ENCODE data around the gene SGCD.

The SGCD gene

DNA sequence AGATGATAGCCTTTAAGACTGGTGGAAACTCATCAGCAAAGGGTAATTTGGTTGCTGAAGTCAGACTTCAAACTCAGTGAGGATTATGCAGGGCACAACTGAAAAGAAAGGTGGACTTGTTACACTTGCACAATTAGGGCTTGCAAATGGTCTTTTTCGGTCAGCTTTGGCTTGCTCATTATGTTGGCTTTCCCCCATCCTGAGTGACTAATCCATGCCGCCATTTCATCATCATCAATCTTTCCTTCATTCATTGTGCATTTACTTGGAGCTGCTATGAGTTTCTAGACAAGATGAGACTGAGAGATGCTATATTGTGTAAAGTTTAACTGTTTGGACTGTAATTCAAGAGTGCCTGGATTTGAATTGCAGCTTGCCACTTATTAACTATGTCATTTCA is 388.3 kb downstream of the SGCD start:
- no peak for DNase-seq

GRCh38 chr5:156716591-156717380 is 389.8 kb downstream of the SGCD start:
- no peak for DNase-seq

DNA sequence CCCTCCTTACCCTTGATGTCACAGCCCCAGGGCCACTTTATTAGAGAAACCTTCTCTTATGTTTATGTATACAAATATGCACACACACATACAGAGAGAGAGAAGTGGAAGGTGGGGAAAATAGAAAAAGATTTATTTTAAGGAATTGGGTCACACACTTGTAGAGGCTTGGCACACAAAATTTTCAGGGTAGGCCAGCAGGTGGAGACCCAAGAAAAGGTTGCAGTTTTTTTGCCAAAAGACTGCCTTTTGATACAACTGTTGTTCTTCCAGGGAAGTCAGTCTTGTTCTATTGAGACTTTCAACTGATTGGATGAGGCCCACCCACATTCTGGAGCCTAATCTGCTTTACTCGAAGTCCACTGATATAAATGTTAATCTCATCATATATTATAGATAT is 392.0 kb downstream of the SGCD start:
- DNase-seq, result no peak

DNA sequence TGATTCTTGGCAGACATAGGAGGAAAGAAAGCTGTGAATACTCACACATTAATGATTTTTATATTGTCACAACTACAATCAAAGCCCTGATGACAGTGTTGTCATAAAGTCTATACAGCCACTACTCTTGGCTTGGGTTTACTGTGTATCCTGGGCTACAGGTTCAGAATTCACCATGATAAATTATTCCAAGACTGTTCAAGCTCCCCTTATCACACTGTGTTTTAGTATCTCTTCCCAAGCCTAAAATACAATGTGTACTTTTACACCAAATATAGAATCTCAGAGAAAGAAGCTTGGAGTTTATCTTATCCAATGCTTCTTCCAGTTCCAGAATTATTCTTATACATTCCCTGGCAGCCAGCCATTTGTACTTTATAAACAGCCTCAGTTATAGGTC is 395.4 kb downstream of the SGCD start:
- DNase-seq, result no peak

DNA sequence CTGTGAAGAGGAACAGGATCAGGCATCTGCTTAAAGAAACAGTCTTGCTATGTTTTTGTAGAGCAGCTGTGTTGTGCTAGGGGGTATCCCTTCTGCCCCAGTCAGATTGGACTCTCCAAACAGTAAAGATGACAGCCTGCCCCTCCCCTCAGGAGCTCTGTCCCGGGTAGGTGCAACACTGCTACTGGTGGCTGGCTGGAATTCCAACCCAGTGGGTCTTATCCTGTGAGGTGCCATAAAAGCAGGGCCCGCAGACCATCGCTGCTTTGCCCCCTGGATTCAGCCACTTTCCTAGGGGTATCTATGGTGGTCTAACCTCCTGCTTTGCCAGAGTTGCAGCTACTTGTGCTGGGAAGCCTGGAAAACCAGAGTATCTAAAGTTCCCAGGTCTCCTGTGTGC is 408.5 kb downstream of the SGCD start:
- DNase-seq, result no peak

DNA sequence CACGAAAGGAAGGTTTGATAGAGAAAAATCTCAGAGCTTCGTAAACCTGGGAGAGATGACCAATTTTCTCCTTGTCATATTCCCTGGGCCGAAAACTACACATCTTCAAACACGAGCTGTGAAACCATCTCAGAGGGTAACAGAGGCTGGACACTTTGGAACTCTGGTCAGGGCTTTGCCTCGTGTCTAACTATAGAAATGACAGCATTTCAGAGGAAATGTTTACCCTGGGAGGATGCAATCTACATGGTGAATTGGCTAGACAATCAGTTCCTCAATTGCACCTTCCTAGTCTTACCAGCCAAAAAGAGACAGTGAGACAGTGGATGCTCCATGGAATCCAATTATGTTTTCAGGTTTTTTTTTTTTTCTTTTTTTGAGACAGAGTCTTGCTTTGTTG is 414.6 kb downstream of the SGCD start:
- DNase-seq, result no peak

GRCh38 chr5:156753846-156754245 is 426.9 kb downstream of the SGCD start:
- DNase-seq, result no peak

DNA sequence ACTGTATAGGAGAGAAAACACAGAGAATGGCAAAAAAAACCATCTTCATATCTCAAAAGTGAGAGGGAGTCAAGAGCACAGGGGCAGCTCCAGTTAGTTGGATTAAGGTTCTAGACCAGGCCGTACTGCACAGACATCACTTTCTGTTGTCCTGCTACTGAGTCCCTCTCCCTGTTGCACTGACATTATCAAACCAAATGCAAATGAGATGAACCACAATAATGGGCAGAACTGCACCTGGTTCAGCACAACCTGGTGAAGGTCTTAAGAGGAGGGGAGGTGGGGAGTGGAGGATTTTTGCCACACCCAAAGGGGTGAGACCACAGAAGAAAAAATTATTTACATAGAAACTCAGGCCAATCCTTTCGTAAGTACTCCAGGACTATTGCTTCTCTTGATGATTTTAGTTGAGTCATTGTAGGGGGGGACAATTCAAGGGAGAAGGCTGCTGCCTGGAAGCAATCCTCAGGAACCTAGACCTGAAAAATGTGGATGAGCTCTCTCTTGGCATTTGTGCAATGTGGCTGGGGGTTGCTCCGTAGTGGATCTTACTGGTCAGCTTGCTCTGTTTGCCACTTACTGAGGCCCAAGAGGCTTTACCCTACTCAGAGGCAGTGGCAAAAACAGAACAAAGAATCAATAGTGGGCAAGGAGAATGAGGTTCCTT is 428.6 kb downstream of the SGCD start:
- no peak for DNase-seq

- DNase-seq, result no peak
Observed at GRCh38 chr5:156758011-156758791, 431.2 kb downstream of the SGCD start.

GRCh38 chr5:156759156-156759555 is 432.2 kb downstream of the SGCD start:
- no peak for DNase-seq

DNA sequence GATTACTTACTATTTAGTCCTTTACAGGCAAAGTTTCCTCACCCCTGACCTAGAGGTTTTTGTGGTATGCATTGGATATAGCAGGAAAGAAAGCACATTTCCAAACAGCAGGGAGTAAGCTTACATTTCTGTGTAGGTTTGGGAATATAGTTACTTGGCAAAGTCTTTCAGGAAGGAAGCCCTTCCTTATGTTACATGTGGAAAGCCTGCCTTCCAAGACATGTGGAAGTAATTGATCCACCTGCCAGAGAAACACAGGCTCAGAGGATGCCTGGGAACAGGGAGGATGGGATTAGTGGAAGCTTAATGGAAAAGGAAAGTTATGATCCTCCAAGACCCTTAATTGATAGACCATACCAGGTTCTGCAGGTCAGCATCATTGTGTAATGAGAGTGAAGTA is 435.8 kb downstream of the SGCD start:
- no peak for DNase-seq

DNA sequence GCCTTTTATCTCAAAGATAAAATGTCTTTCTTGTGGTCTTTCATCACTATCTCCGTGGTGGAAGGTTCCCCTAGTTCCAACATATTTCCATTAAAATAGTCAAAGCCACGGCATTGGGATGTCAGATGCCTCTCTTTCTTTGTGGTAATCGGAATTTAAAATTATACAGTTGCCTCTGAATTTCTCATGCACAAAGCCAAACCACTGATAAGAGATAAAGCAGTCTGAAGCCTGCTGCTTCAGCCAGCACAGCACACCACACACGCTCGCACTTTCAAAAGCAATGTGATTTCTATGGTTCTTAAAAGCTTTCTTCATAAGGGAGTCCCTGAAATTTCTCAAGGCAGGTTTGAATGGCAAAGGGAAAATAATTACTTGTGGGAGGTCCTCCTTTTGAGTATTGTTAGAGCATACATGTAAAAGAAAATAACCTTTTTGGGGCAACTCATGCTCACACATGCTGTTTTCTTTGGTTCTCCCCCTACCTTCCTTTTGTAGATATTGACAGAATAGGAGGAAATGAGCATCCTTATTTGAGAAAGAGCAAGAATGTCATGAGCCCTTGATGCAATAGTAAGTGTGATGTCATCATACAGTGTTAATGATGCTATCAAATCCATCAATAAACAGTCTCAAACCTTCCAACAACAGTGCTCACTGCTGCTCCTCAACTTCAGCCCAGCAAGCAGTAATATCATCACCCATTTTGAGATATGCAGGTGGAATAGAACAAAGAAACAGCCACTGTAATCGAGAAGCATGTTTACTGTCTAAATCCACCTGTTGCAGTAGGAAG is 437.4 kb downstream of the SGCD start:
- DNase-seq, result no peak

DNA sequence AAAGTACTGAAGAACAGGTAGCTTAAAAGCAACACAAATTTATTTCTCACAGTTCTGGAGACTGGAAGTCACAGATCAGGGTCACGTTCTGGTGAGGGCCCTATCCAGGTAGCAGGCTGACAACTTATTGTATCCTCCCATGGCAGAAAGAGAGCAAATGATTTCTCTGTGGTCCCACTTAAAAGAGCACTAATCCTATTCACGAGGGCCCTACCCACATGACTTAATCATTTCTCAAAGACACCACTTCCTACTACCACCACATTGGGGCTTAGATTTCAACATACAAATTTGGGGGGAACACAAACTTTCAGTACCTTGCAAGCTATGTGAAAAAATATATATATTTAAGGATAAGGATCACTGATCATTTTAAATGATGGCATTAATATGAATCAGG is 447.3 kb downstream of the SGCD start:
- DNase-seq, result no peak

DNA sequence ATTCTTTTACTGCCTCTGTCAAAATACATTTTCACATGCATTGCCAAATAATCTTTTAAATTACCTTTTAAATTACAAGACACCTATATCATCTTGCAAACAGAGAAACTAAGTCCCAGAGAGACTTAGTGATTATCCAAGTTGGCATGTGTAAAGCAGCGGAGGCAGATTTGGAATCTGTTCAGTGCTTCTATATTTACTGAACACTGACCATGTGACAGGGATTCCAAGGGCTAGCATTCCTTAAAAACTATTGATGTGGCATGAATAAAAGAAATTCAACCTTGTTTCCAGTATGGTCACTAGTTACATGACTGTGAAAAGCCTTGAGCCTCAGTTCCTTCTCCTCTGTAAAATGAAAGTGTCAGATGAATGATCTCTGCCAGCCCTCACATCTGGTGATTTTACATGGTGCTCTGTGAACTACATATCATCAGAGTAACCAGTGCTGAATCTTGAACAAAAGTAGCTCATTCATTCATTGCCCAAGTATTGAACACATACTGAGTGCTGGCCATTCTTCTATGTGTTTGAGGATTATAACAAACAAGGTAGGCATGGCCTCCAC is 451.3 kb downstream of the SGCD start:
- DNase-seq, result no peak

GRCh38 chr5:156778752-156779151 is 451.8 kb downstream of the SGCD start:
- no peak for DNase-seq

GRCh38 chr5:156779436-156779835 is 452.5 kb downstream of the SGCD start:
- DNase-seq, result no peak

- no peak for DNase-seq
Observed at GRCh38 chr5:156783092-156783491, 456.1 kb downstream of the SGCD start.

- DNase-seq, result no peak
Observed at GRCh38 chr5:156794687-156795086, 467.7 kb downstream of the SGCD start.

GRCh38 chr5:156798201-156798600 is 471.2 kb downstream of the SGCD start:
- DNase-seq, result no peak

- DNase-seq, result no peak
Observed at GRCh38 chr5:156799171-156799570, 472.2 kb downstream of the SGCD start.

DNA sequence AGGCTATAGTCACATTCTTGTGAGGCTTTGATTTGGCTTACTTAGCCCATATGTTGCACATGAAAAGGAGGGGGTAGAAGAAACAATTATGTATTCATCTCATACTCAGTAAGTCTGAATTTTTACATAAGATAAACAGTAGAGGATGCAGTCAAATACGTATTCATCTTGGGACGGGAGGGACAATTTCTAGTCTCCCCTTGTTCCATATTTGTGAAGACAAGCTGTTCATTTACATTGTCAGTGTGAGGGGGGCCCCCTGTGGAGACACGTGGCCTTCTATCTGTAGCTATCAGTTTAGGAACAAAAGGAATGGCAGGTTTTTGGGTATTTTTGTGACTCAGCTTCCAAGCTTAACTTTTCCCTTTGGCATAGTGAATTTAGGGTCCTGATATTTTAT is 474.0 kb downstream of the SGCD start:
- no peak for DNase-seq

DNA sequence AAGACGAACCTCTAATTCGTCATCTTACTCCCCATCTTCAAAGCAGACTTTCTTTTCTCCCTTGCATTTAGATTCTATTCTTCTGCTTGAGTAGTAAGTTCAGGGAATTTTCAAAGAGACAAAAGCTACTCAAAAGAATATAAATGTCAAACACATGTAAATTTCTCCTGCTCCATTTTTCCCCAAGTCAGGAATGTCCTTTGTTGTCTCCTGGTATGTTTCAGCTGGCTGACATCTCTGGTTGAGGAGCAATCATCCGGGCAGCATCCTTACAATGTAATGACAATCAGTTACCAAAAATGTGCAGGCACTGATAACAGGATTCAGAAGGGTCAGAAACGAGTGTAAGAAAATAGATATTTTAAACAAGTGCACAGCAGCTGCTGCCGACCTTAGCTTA is 475.5 kb downstream of the SGCD start:
- no peak for DNase-seq

DNA sequence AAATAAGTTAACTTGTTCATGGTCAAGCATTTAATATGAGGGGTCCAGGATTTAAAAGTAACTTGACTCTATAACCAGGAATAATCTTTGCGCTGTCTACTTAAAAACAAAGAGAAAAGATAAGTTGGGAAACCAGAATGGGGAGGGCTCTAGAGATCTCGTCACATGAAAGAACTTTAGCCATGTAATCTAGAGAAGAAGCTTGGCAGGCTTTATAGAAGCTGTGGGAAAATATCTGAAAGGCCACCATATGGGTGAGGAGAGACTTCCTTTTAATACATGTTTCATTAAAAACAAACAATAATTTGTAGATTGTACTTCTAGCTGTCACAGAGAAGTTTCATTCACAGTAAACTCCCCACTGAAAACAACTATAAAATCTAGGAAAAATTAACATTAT is 476.4 kb downstream of the SGCD start:
- no peak for DNase-seq
